ENCODE results near the gene CLRN2.

The CLRN2 gene

DNA sequence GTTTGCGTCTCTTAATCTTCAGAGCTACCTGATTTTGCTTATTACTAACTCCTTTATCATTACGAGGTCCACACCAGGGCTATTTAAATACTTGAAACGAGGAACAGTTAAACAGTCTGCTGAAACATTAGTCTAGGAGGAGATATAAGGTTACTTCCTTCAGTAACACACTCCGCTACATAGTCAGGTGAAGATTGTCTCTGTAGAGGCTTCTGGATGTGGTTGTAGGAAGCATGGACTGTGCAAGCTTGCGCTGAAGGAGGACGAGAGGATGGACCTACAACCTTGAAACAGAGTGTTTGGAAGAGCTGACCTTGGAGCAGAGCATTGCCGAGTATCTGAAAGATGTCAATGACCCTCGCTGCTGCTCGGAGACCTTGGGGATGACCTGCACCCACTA is at the start of gene CLRN2:
Gene CLRN2 (plus strand): TSS at position 301 of the 400 bp plus-strand sequence. CDS start 102 bp downstream, outside the sequence.
- no peak for DNase-seq (ENCODE audit: low spot score)

DNA sequence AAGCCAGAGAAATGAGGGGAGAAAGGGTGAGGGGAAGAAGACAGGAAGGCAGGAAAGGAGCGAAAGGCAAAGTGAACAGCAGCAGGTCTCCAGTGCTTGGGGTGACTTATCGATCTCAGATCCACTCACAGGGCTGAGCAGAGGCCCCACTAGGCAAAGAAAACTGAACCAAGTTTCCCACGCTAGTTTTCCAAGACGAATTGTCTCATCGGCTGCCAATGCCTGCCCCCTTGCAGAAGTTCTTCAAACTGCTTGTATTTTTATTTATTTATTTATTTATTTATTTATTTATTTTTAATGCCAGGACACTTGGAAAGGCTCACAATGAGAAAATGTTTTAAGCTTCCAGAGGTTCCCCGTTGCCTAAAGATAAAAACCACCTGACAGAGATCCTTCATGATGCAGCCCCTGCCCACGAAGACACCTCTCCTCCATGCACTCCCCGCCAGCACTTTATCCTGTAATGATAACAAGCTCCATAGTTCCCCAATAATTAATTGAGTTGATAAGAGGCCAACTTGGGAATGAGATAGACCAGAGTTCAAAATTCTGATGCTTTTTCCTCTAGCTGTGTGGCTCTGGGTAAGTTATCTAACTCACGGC is 46.2 kb upstream of the CLRN2 start:
- DNase-seq (ENCODE audit: low spot score), result peak; percentile 35

DNA sequence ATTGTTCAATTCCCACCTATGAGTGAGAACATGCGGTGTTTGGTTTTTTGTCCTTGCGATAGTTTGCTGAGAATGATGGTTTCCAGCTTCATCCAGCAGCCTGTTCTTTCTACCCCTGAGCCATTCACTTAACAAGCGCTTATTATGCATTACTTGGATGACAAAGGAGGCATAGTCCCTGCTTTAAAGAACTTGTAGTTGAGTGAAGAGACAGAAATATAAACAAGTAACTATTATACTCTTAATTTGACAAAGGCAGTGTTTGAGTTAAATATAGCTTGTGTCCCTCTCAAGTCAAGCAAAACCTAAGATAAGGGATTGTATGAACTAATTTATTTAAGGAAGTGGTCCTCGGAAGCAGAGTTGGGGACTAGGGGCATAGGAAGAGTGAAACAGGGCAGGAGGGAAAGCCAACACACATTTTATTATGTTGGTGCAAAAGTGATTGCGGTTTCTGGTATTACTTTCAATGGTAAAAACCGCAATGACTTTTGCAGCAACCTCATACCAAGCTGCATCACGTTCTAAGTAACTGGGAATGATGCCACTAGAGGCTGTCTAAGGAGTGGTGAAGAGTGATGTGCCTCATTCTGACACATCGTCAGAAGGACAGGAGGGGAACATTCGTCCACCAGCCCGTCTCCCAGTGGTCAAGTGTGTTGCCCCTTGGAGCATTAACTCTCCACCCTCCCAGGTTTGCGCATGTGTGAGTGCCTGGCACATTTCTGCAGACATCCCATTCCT is 44.9 kb upstream of the CLRN2 start:
- no peak for DNase-seq (ENCODE audit: low spot score)

DNA sequence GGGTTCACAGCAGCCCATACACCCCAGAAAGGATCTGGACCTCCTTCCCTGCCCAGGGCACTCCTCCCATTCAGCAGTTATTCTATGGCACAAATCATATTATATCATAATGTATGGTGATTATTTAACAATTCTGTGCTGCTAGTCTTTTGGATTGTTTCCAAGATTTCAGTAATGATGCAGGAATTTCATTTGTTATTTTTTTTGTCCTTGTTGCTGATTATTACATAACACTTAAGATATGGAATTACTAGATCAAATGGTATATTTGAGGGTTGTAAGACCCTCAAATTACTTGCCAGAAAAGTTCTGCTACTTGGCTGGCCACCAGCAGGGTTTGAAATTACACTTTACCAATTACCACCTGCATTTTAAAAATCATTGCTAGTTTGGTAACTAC is 39.5 kb upstream of the CLRN2 start:
- DNase-seq (ENCODE audit: low spot score), result no peak

GRCh38 chr4:17476853-17477252 is 38.1 kb upstream of the CLRN2 start:
- no peak for DNase-seq (ENCODE audit: low spot score)

GRCh38 chr4:17477774-17478472 is 37.0 kb upstream of the CLRN2 start:
- DNase-seq (ENCODE audit: low spot score), result no peak

DNA sequence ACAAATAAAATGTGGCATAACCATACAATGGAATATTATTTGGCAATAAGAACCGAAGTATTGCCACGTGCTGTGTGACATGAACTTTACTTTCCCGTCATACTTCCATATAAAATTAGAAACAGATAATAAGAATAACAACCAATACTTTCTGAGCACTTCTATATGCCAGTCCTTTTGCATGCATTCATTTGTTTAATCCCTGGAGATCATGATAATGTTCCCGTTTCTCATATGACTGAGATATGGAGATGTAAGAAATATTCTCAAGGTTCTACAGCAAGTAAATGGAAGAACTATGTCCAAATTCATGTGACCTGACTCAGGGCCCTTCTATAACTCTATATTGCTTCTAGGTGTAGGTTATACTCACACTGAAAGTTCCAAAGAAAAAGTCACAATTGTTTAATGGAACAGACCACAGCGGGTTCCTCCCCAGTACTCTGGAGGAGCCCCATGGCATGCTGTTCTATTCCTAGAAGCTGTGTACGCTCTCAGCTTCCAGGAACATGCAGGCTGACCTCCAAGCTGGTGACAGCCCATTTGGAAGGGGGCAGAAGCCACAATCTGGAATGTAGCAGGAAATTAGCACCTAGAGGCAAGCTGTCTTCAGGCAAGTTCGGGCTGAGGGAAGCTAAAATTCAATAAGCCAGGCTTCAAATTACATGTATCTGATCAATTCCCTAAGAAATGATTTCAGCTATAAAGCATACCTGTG is 34.6 kb upstream of the CLRN2 start:
- no peak for DNase-seq (ENCODE audit: low spot score)

- DNase-seq (ENCODE audit: low spot score), result no peak
Measured at GRCh38 chr4:17480955-17481354, 34.0 kb upstream of the CLRN2 start.

DNA sequence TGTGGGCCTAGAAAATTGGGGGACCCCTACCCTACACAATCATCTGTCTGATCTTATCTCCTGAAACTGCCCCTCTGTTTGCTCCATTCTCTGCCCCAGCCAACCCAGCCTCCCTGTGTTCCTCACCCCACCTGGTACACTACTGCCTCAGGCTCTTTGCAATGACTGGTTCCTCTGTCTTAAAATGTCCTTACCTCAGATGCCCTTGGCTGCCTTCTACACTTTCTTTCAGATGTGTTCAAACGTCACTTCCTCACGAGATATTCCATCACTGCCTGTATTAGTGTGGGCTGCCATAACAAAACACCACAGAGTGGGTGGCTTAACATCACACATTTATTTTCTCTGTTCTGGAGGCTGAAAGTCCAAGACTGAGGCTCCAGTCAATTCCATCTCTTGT is 32.2 kb upstream of the CLRN2 start:
- DNase-seq (ENCODE audit: low spot score), result no peak

GRCh38 chr4:17489123-17489522 is 25.8 kb upstream of the CLRN2 start:
- no peak for DNase-seq (ENCODE audit: low spot score)

DNA sequence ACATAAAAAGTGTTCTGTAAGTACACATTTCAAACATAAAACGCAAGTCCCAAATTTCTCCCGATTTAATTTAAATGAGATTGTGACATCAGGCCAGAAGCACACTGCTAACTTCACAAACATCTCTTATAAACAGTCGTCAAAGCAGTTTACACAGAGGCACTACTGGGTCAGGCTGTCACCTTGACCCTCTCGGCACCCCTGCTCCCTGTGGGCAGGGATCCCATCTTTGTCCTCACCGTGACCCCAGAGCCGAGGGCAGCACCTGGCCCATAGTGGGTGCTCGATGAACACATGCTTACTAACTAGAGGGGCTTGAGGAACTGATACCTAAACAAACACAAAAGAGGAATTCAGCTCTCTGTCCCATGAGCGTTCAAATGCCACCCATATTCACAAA is 25.2 kb upstream of the CLRN2 start:
- no peak for DNase-seq (ENCODE audit: low spot score)

DNA sequence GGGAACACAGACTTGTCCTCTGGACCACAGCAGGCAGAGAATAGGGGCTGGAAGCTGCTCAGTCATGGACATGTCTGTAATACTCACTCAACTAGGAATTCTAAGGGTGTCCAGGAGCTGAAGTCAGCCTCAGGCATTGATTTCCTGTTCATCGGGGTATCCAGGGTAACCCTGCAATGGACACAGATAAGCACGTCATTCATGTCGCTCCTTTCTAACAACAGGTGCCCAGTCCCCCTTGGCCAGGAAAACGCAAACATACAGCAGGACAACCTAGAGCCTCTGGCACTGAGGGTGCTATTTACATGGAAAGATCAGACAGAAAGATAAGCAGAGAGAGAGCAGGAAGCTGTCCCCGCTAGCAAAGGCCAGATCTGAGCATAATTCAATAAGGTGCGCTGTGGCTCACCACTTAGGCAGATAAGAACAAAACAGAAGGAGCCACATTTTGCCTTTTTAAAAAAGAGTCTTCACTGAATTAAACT is 24.3 kb upstream of the CLRN2 start:
- DNase-seq (ENCODE audit: low spot score), result no peak

- no peak for DNase-seq (ENCODE audit: low spot score)
Measured at GRCh38 chr4:17491196-17491595, 23.8 kb upstream of the CLRN2 start.

GRCh38 chr4:17492058-17492741 is 22.8 kb upstream of the CLRN2 start:
- DNase-seq (ENCODE audit: low spot score), result no peak

- DNase-seq (ENCODE audit: low spot score), result no peak
Measured at GRCh38 chr4:17492876-17493275, 22.1 kb upstream of the CLRN2 start.

GRCh38 chr4:17493619-17494018 is 21.3 kb upstream of the CLRN2 start:
- DNase-seq (ENCODE audit: low spot score), result no peak

DNA sequence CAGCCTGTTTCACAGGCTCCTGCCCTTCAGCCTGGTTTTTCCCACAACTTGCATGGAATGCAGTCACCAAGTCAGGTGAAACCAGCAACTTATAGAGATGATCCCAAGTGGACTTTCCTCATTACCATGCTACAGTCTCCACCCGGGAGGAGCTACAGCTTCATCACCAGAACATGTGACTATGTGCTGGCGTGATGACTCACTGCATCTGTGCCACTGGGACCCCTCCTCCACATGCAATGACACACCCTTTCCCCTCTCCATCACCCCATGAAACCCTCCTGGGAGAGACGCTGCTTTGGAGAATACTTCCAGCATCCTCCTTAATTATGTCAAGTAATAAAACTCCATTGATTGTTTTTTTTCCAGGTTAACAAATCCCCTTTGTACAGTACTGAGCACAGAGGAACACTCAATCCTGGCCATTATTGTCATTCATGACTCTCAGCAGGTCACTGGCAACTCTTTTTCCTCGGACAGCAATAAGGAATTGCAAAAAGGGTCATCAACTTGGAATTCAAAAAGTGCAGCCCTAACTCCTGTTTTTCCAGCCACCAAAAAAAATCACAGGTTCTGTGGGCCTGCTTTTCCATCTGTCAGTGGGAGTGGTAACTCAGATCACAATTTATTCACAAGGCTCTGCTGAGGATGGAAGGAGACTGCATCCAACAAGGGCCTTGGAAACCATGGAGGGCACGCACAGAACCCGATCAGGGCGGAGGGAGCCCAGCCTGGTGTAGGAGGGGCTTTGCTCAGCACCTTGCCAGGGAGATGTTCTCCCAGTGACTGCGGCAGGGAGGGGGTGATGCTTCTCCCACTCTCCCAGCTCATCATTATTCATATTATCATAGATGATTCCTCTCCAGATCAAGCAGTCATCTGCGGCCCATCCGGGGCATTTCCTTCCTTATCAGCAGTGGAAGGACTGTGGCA is 20.4 kb upstream of the CLRN2 start:
- DNase-seq (ENCODE audit: low spot score), result peak; percentile 43

DNA sequence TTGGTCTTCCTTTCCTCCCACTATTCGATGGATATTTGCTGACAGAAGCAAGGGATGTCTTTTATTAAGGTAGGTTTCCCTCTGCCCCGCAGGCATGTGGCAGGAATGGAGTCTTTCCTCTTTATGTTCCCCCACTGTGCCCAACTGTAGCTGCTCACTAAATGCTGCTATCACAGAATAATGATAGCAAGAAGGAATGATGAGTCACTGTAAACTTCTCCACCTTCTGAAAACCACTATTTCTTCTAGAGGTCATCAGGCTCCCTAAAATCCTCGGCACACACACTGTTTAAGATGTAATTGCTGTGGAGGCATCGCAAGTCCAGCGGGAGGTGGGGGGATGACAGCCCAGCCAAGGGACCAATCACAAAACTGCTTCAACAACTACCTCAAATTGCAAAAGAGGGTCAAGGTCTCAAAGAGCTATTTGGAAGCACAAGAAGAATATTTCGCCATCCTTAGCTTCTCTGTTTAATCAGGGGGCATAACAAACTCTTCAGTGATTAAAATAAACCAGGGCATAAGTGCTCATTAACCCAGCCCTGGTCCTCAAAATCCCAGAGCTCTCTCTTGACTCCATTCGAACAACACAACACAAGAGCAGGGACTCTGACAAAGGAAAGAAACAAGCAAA is 17.0 kb upstream of the CLRN2 start:
- no peak for DNase-seq (ENCODE audit: low spot score)

DNA sequence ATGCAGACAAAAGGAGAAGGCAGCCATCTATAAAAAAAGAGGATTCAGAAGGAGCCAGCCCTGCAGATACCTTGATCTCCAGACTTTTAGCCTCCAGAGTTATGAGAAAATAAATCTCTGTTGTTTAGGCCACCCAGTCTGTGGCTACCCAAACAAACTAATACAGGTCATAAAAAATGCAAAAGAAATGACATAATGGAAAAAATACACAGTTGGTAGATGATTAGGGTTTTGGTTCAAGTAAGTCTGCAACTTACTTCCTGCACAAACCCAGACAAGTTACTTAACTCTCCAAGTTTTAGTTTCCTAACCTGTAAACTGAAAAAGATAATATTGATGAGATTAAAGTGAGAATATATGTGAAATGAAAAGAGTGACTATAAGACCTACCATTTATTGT is 14.4 kb upstream of the CLRN2 start:
- DNase-seq (ENCODE audit: low spot score), result no peak

GRCh38 chr4:17502756-17503155 is 12.2 kb upstream of the CLRN2 start:
- no peak for DNase-seq (ENCODE audit: low spot score)
